ENCODE results near the gene TMCC2. TPM values are rescaled to one million over a fixed set of nuclear protein-coding genes. Genes with fewer than 3 reads are reported as not detected.

The TMCC2 gene
- total RNA-seq, 4 donors from 2014 or later: 0.96 to 4.9 (median 2.2) TPM

- DNase-seq (ENCODE audit: low spot score) (no peak), ATAC-seq (ENCODE audit: low FRiP score) (no peak)
- no peak for TF ChIP-seq CTCF (IDR thresholded peaks at IDR 0.05)
Measured at GRCh38 chr1:205270764-205271163, 43.0 kb downstream of the TMCC2 start.

- DNase-seq (ENCODE audit: low spot score): no peak
- TF ChIP-seq CTCF (IDR thresholded peaks at IDR 0.05): no peak
- no peak for ATAC-seq (ENCODE audit: low FRiP score)
Measured at GRCh38 chr1:205271277-205271676, 43.5 kb downstream of the TMCC2 start.

- no peak for DNase-seq (ENCODE audit: low spot score)
- no peak for TF ChIP-seq CTCF (IDR thresholded peaks at IDR 0.05)
- no peak for ATAC-seq (ENCODE audit: low FRiP score)
Measured at GRCh38 chr1:205271745-205272144, 44.0 kb downstream of the TMCC2 start.

GRCh38 chr1:205272536-205272935, 44.8 kb downstream of the TMCC2 start:
- DNase-seq (ENCODE audit: low spot score) (no peak), ATAC-seq (ENCODE audit: low FRiP score) (no peak)
- no peak for TF ChIP-seq CTCF (IDR thresholded peaks at IDR 0.05)

- peak; percentile 75 for ATAC-seq (ENCODE audit: low FRiP score)
- peak; percentile 86 for DNase-seq (ENCODE audit: low spot score)
- TF ChIP-seq CTCF (IDR thresholded peaks at IDR 0.05): peak in 2 of 3 donors; percentile 75 to 90
Measured at GRCh38 chr1:205273551-205273982, 45.8 kb downstream of the TMCC2 start.

- ATAC-seq (ENCODE audit: low FRiP score): no peak
- no peak for TF ChIP-seq CTCF (IDR thresholded peaks at IDR 0.05)
- DNase-seq (ENCODE audit: low spot score): no peak
Measured at GRCh38 chr1:205274041-205274691, 46.4 kb downstream of the TMCC2 start.

GRCh38 chr1:205275133-205275532, 47.4 kb downstream of the TMCC2 start:
- ATAC-seq (ENCODE audit: low FRiP score): no peak
- no peak for DNase-seq (ENCODE audit: low spot score)

More at GRCh38 chr1:205275133-205275532, 47.4 kb downstream of the TMCC2 start:
- TF ChIP-seq CTCF (IDR thresholded peaks at IDR 0.05): no peak

Measured in omental fat pad (tissue), 4 donors.